ENCODE data around the gene NDUFS7.

NDUFS7 gene

DNA sequence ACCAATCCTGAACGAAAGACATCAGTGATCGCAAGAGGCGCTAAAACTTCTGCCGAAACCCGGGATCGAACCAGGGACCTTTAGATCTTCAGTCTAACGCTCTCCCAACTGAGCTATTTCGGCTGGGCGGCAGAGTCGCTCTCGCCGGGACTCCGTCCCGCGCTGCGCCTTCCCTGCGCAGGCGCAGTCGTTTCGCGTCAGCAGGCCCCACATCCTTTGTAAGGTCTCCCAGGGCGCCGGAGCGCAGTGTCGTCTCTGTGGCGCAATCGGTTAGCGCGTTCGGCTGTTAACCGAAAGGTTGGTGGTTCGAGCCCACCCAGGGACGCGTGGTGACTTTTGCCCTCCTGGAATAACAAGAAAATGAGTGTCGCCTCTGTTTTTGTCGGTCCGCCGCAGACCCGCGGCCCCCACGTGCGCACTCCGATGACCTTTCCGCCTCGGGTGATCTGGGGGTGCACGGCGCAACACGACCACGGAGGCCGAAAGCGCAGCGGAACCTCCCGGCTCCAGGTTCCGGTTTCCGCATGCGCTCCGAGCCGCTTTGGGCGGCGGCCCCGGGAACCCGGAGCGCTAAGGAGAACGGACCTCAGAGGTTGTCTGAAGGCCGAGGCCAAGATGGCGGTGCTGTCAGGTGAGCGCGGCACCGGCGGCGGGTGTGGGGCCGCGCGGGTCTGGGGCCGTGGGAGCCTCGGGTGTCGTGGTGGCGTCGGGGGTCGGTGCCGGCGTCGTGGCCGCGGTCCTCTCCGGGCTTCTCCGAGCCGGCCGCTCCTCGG is at the start of gene NDUFS7:
NDUFS7 (plus strand) TSS at position 596 of the 773 bp plus-strand sequence; CDS start at position 616, 20 bp downstream.
- Histone ChIP-seq H3K9ac (peak within 1 kb of the TSS; percentile 67), H3K36me3 (ENCODE audit: insufficient read depth) (no peaks in the 10 kb centered on the region), H3K27ac (peak within 1 kb of the TSS; percentile 65), H2AFZ (ENCODE audit: low read depth) (peak within 1 kb of the TSS; percentile 47; the same call in 1 of the 2 replicates), H3K4me1 (ENCODE audit: low read depth, poor library complexity, severe bottlenecking) (peaks cover 14% of the 10 kb centered on the region), H3K4me2 (peak within 1 kb of the TSS; percentile 96), H3K79me2 (ENCODE audit: insufficient read depth, low read depth) (peaks cover 15% of the 10 kb centered on the region), H3K4me3 (IDR thresholded peaks at IDR 0.05; ENCODE audit: insufficient read depth, low read depth, low read length) (no peak within 1 kb of the TSS), H4K20me1 (ENCODE audit: insufficient read depth) (no peaks in the 10 kb centered on the region), H3K27me3 (ENCODE audit: insufficient read depth, low read depth) (no peaks in the 10 kb centered on the region; the same call in 1 of the 2 replicates)
- 0 out of 2 replicates have a peak, but pooled peaks have one; percentile 13 for TF ChIP-seq CTCF (conservative IDR thresholded peaks at IDR 0.05; ENCODE audit: low read depth, low read length)

- TF ChIP-seq CTCF (conservative IDR thresholded peaks at IDR 0.05; ENCODE audit: low read depth, low read length): no peak
- no peaks in the 10 kb centered on the region for H4K20me1 ChIP-seq (ENCODE audit: insufficient read depth)
- H3K9ac ChIP-seq: no peak overlapping the region
- H3K4me2 ChIP-seq: no peak overlapping the region
- no peaks in the 10 kb centered on the region for H3K79me2 ChIP-seq (ENCODE audit: insufficient read depth, low read depth)
- H3K4me3 ChIP-seq (IDR thresholded peaks at IDR 0.05; ENCODE audit: insufficient read depth, low read depth, low read length): no peak overlapping the region
- no peak overlapping the region for H3K27ac ChIP-seq
- no peaks in the 10 kb centered on the region for H3K36me3 ChIP-seq (ENCODE audit: insufficient read depth)
- peaks cover 20% of the 10 kb centered on the region; the same call in 1 of the 2 replicates for H3K27me3 ChIP-seq (ENCODE audit: insufficient read depth, low read depth)
- H3K4me1 ChIP-seq (ENCODE audit: low read depth, poor library complexity, severe bottlenecking): no peaks in the 10 kb centered on the region
- no peak overlapping the region for H2AFZ ChIP-seq (ENCODE audit: low read depth)
These were observed 47.5 kb upstream of the NDUFS7 start for GRCh38 chr19:1336079-1336684.

- no peaks in the 10 kb centered on the region for H4K20me1 ChIP-seq (ENCODE audit: insufficient read depth)
- no peaks in the 10 kb centered on the region for H3K79me2 ChIP-seq (ENCODE audit: insufficient read depth, low read depth)
- no peak overlapping the region for H3K9ac ChIP-seq
- H3K27me3 ChIP-seq (ENCODE audit: insufficient read depth, low read depth): peaks cover 10% of the 10 kb centered on the region; the same call in 1 of the 2 replicates
- H3K4me3 ChIP-seq (IDR thresholded peaks at IDR 0.05; ENCODE audit: insufficient read depth, low read depth, low read length): no peak overlapping the region
- H2AFZ ChIP-seq (ENCODE audit: low read depth): no peak overlapping the region
- peaks cover 23% of the 10 kb centered on the region for H3K4me1 ChIP-seq (ENCODE audit: low read depth, poor library complexity, severe bottlenecking)
- TF ChIP-seq CTCF (conservative IDR thresholded peaks at IDR 0.05; ENCODE audit: low read depth, low read length): no peak
- H3K36me3 ChIP-seq (ENCODE audit: insufficient read depth): no peaks in the 10 kb centered on the region
- H3K4me2 ChIP-seq: no peak overlapping the region
- H3K27ac ChIP-seq: no peak overlapping the region
These were observed 42.8 kb upstream of the NDUFS7 start for GRCh38 chr19:1340681-1341469.

- Histone ChIP-seq H3K9ac (no peak overlapping the region), H2AFZ (ENCODE audit: low read depth) (no peak overlapping the region), H3K27ac (no peak overlapping the region), H3K27me3 (ENCODE audit: insufficient read depth, low read depth) (peaks cover 10% of the 10 kb centered on the region; the same call in 1 of the 2 replicates), H3K4me1 (ENCODE audit: low read depth, poor library complexity, severe bottlenecking) (peaks cover 29% of the 10 kb centered on the region), H3K4me3 (IDR thresholded peaks at IDR 0.05; ENCODE audit: insufficient read depth, low read depth, low read length) (no peak overlapping the region), H3K79me2 (ENCODE audit: insufficient read depth, low read depth) (no peaks in the 10 kb centered on the region), H3K4me2 (no peak overlapping the region), H4K20me1 (ENCODE audit: insufficient read depth) (no peaks in the 10 kb centered on the region), H3K36me3 (ENCODE audit: insufficient read depth) (no peaks in the 10 kb centered on the region)
- TF ChIP-seq CTCF (conservative IDR thresholded peaks at IDR 0.05; ENCODE audit: low read depth, low read length): no peak
These were observed 40.7 kb upstream of the NDUFS7 start for GRCh38 chr19:1343041-1343440.
